HG03521 (cell line): ENCODE measurements around the gene AP5M1.
"Not testable (repeated sequence)": the region's sequence is repeated elsewhere in the genome, so short reads cannot be mapped to it uniquely, and the experiment has no call there.

Experiments used
- ATAC-seq: cut with Tn5 transposase; IDR thresholded peaks from one replicate; pipeline ENCODE4 v1.9.1; 2021; ENCODE audit warnings: mild to moderate bottlenecking, moderate library complexity; ENCODE audit not compliant: unreplicated experiment

AP5M1 gene

DNA sequence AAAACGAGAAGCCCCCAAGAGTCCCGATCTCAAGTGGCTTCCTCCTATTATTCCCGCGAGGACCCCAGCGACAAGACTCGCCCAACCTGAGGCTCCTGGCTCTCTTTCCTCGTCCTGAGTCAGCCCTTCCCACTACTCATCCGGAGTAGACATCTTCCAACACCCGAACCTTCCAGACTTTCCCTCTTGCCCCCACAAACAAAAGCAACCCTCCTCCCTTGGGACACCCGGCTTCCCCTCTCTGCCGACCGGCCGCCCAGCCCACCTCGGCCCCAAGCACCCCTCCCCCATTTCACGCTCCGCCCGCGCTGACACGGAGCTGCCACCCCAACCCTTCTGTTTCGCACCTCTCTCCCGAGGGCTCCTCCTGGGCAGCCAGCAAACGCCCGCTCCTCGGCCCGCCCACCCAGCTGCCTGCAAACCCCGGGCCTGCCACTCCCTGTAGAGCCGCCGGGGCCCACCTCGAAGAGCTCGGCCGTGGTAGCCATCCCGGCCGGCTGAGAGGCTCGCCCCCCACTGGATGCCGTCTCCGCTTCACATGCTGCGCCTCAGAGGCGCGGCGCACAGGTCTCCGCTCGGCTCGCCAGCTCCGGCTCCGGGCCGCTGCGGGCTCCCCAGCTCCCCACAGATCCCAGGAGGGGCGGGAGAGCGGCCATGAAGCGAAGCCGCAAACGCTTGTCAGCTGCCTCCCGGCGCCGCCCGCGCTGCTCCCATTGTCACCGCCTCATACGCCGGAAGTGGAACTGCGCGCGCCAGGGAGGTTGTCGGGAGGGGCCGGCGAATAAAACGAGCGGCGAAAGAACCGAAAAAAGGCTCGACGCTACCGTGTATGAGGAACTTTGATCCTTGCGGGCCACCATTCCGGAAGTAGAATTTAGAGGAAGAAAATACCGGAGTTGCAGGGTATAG is at the start of gene AP5M1, which contains the start of gene EXOC5:
TSS of gene AP5M1 (plus strand) at position 811 of the 909 bp plus-strand sequence. CDS start 344 bp downstream, outside the sequence.
TSS of gene EXOC5 (minus strand) at position 745 of the 909 bp plus-strand sequence. CDS start at position 488, 257 bp downstream.
- peak; percentile 84 for ATAC-seq

DNA sequence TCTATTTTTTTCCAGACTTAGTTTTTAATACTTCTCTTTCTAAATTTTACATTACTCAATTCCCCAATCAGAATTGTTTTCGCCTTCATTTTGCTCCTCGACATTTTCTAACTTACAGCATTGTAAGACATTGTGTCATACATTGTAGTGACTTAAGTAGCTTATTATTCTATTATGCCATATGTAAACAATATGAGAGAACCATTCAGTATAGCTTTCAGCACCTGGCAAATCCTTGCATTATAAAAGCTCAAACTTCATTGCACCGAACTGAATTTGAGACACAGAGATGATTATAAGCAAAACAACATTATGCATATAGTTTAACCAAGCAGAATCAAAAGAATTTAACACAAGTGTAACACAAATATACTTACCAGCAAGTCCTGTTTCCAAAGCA is 46.8 kb upstream of the AP5M1 start:
- no peak for ATAC-seq

DNA sequence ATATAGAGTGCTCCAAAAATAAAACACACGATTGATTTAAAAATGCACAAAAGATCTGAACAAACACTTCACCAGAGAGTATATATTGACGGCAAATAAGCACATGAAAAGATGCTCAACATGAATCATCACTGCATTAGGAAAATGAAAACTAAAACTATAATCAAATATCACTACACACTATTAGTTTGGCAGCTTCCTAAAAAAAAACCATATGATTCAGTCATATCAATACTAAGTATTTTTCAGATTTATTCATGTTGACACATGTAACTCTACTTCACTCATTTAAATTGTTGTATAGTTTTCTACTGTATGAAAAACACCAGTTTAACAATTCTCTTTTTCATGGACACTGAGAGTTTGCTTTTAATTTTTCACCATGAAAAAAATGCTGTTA is 41.7 kb upstream of the AP5M1 start:
- ATAC-seq: no peak

GRCh38 chr14:57228320-57228719 is 40.5 kb upstream of the AP5M1 start:
- ATAC-seq: not testable (repeated sequence)

DNA sequence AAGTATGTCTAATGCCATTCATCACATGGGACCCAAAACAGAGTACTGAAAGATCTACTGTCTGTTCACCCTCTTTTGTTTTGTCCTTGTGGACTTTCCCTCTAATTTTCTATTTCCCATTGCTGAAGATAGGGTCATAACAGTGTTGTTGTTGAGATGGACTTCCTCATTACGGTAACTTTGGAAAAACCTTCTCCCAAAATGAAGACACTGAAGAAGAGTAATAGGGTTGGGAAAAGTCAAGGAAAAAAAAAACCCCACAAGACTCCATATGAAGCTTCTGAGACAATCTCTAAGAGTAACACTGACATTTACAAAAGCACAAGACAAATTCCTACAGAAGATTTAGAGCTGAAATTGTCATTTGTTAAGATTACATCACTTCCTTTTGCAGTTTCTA is 36.8 kb upstream of the AP5M1 start:
- no peak for ATAC-seq

DNA sequence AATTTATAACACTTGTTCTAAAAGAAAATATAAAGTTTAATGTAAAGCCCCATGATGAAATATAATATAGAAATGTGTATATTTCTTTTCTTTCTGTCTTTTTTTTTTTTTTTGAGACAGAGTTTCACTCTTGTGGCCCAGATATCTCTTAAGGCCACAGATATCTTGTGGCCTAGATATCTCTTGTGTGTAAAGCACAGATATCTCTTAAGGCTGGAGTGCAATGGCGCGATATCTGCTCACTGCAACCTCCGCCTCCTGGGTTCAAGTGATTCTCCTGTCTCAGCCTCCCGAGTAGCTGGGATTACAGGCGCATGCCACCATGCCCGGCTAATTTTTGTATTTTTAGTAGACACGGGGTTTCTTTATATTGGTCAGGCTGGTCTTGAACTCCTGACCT is 28.7 kb upstream of the AP5M1 start:
- ATAC-seq: not testable (repeated sequence)

GRCh38 chr14:57243320-57243719 is 25.5 kb upstream of the AP5M1 start:
- ATAC-seq: no peak

DNA sequence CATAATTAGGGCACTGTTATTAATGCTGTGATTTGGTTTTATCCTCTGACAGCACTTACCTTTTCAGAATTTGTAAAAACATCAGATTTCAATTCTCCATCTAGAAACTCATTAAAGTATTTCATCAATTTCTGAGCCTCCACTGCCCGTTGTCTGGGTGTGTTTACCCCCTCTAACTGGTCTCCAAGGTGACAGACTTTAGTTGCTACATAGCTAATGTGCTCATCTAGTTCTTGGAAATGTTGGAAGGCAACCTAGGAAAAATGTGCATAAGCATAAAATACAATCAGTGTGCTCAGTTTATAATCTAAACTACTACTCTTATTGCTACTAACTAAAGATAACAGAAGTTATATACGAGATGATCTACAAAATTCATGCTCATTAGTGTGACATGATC is 24.7 kb upstream of the AP5M1 start:
- no peak for ATAC-seq

- no peak for ATAC-seq
Measured at GRCh38 chr14:57245941-57246340, 22.8 kb upstream of the AP5M1 start.

- ATAC-seq: no peak
Measured at GRCh38 chr14:57246933-57247657, 21.7 kb upstream of the AP5M1 start.

DNA sequence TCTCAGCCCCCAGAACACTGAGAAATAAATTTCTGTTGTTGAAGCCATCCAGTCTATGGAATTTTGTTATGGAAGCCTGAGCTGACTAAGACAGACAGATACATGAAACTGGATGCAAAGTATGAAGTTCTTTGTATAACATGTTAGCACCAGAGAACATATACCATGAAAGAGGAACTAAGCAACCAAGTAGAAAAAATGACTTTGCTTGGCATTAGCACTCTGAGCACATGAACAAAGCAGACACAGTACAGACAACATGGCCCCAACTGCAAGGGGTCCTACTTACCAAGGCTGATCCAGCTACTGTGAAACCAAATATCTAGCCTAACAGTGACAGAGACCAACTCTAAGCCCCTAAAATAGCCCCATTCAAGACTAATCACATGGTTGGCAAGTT is 13.9 kb upstream of the AP5M1 start:
- ATAC-seq: peak; percentile 51

GRCh38 chr14:57258221-57258620 is 10.6 kb upstream of the AP5M1 start:
- not testable (repeated sequence) for ATAC-seq

DNA sequence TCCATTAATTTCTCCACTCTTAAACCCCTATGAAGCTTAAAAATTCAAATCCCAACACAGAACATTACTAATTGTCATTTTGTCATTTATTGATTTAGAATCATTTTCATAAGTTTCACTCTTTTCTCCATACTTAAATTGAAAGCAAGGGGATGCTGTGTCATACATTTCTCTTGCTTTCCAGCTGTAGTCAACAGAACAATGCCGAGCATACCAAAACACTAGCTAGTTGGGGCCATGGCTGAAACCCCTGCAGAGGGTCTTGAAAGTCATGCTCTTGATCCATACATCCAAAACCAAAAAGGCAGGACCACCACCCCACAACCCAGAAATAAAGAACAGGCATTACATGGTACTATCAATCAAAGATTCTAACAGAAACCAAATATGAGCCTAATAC is 9.1 kb upstream of the AP5M1 start:
- ATAC-seq: no peak

DNA sequence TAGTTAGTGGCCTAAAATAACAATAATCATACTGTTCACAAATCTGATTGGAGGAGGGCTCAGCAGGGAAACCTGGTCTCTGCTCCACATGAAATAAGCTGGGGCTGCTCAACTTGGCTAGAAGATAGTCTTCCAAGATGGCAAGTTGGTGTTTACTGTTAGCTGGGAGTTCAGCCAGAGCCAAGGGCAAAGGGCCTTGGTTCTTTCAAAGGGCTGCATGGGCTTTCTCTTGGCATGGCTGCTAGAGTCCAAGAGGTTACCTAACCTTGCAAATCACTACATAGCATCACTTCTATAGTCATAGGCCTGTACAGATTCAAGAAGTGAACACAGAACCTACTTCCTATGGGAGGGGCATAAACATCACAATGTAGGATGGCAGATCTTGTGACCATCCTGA is 7.2 kb upstream of the AP5M1 start:
- no peak for ATAC-seq

DNA sequence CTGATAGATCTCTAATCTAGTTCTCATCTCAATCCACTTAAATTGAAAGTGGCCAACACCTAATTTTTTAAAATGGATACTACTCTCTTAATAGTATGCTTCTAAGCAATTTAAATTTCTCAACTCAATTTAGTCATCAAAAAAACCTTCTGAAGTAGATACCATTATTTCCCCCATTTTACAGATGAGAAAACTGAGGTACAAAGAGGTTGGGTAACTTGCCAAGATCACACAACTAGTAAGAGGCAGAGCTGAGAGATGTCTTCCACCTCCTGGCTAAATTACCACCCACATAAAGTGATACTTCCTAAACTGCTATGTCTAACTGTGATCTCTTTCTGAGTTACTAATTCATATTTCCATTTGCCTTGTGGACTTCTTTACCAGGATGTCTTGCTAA is 6.7 kb upstream of the AP5M1 start:
- ATAC-seq: no peak

- no peak for ATAC-seq
Measured at GRCh38 chr14:57266065-57266464, 2.7 kb upstream of the AP5M1 start.

GRCh38 chr14:57273236-57273635 is 4.5 kb downstream of the AP5M1 start:
- ATAC-seq: no peak

- ATAC-seq: no peak
Measured at GRCh38 chr14:57274551-57274950, 5.8 kb downstream of the AP5M1 start.

DNA sequence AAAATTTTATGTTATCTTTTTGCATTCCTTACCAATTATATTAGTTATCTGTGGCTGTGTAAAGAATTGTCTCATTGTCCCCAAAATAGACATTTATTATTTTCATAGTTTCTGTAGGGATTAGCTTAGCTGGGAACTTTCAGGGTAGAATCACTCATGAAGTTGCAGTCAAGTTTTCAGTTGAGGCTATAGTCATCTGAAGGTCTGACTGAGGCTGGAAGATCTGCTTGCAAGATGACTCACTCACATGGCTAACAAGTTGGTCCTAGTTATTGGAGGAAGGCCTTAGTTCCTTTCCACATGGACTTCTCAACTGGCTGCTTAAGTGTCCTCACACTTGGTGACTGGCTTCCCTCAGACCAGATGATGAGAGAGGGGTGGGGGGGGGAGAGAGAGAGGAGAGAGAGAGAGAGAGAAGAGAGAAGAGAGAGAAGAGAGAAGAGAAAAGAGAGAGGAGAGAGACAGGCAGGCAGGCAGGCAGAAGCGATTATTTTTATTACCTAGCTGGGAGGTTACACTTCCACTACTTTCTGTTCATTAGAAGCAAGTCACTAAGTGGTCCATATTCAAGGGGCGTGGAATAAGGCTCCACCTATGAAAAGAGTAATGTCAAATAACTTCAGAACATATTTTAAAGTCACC is 6.4 kb downstream of the AP5M1 start:
- no peak for ATAC-seq

- ATAC-seq: no peak
Measured at GRCh38 chr14:57277062-57277461, 8.3 kb downstream of the AP5M1 start.

- ATAC-seq: no peak
Measured at GRCh38 chr14:57287745-57288144, 19.0 kb downstream of the AP5M1 start.
